Measurements from ENCODE around the gene TMEM17. TPM values are rescaled to one million over a fixed set of nuclear protein-coding genes. Genes with fewer than 3 reads are reported as not detected.

TMEM17 gene
- total and polyA plus RNA-seq, 10 donors = 0.22 to 2.6 (median 0.69) TPM; not detected in 1

DNA sequence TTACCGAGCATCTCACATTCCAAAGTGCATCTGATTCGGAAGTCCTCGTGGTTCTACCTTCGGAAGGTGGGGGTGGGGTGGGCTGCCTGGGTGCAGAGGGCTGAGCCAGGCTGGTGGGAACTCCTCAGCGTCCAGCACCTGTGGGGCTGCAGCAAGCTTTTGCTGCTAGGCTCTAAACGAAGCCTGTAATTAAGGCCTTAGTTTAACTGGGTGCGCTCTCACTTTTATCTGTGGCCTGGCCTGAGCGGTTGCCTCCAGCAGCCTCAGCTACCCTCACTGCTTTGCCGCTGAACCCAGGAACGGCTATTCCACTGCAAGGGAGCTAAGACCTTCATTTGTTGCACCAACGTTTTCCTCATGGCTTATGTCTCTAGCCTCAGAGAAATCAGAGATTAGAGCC, 48.4 kb downstream of the TMEM17 start:
- 58 to 91% (median 62%) methylated on average over 7 to 11 of the region's 11 CpGs for WGBS, 5 donors
- no peak for DNase-seq
- Histone ChIP-seq H3K4me3 (peak overlapping the region in 7 of 8 donors; percentile 39 to 79 (median 46)), H3K27ac (peak overlapping the region in 2 of 8 donors; percentile 73 to 77), H3K4me1 (peaks cover 4 to 14% (median 12%) of the 10 kb centered on the region in 6 donors), H3K27me3 (replicated peaks in 1 of 7) (peaks cover 0 to 17% (median 0%) of the 10 kb centered on the region in 7 donors), H3K36me3 (no peaks in the 10 kb centered on the region), H3K9me3 (no peaks in the 10 kb centered on the region)
- intact Hi-C loops (cut with DNase I; ENCODE audit: low total_unique reads) = loop anchor here (2.0 kb wide), 1 partner anchor 315 kb away; no protein-coding TSS in a partner anchor
- no peak for TF ChIP-seq POLR2A (IDR thresholded peaks at IDR 0.05)
- TF ChIP-seq, protein P1, sequence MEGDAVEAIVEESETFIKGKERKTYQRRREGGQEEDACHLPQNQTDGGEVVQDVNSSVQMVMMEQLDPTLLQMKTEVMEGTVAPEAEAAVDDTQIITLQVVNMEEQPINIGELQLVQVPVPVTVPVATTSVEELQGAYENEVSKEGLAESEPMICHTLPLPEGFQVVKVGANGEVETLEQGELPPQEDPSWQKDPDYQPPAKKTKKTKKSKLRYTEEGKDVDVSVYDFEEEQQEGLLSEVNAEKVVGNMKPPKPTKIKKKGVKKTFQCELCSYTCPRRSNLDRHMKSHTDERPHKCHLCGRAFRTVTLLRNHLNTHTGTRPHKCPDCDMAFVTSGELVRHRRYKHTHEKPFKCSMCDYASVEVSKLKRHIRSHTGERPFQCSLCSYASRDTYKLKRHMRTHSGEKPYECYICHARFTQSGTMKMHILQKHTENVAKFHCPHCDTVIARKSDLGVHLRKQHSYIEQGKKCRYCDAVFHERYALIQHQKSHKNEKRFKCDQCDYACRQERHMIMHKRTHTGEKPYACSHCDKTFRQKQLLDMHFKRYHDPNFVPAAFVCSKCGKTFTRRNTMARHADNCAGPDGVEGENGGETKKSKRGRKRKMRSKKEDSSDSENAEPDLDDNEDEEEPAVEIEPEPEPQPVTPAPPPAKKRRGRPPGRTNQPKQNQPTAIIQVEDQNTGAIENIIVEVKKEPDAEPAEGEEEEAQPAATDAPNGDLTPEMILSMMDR (IDR thresholded peaks at IDR 0.05 in 8 of 11, conservative IDR thresholded peaks at IDR 0.05 in 3 of 11) = no peak
- TF ChIP-seq POLR2AphosphoS5 (IDR thresholded peaks at IDR 0.05) = no peak

GRCh38 chr2:62456721-62457539, 49.1 kb downstream of the TMEM17 start:
- peaks cover 0 to 17% (median 0%) of the 10 kb centered on the region in 7 donors for H3K27me3 ChIP-seq (replicated peaks in 1 of 7)
- TF ChIP-seq POLR2AphosphoS5 (IDR thresholded peaks at IDR 0.05) = peak in 2 of 3 donors; percentile 59 to 71
- TF ChIP-seq, protein P1 (IDR thresholded peaks at IDR 0.05 in 8 of 11, conservative IDR thresholded peaks at IDR 0.05 in 3 of 11) = peak; percentile 77 to 98 (median 95)
- TF ChIP-seq POLR2A (IDR thresholded peaks at IDR 0.05) = no peak
- no peaks in the 10 kb centered on the region for H3K9me3 ChIP-seq
- DNase-seq = peak; percentile 93
- no peaks in the 10 kb centered on the region for H3K36me3 ChIP-seq
- intact Hi-C loops (cut with DNase I; ENCODE audit: low total_unique reads) = loop anchor here (2.0 kb wide), 1 partner anchor 316 kb away; no protein-coding TSS in a partner anchor
- peak overlapping the region; percentile 39 to 79 (median 47) for H3K4me3 ChIP-seq
- WGBS, 5 donors = 6 to 15% (median 9%) methylated on average over 15 to 52 of the region's 52 CpGs
- peak overlapping the region in 7 of 8 donors; percentile 4 to 77 (median 73) for H3K27ac ChIP-seq
- H3K4me1 ChIP-seq = peaks cover 4 to 14% (median 12%) of the 10 kb centered on the region in 6 donors

GRCh38 chr2:62455957-62456692, 49.9 kb downstream of the TMEM17 start:
- no peak for TF ChIP-seq POLR2AphosphoS5 (IDR thresholded peaks at IDR 0.05)
- no peak for TF ChIP-seq POLR2A (IDR thresholded peaks at IDR 0.05)
- TF ChIP-seq, protein P1 (IDR thresholded peaks at IDR 0.05 in 8 of 11, conservative IDR thresholded peaks at IDR 0.05 in 3 of 11) = no peak
- intact Hi-C loops (cut with DNase I; ENCODE audit: low total_unique reads) = loop anchor here (2.0 kb wide), 1 partner anchor 317 kb away; no protein-coding TSS in a partner anchor
- peak overlapping the region in 1 of 8 donors; percentile 79 for H3K4me3 ChIP-seq
- DNase-seq = no peak
- no peaks in the 10 kb centered on the region for H3K36me3 ChIP-seq
- no peaks in the 10 kb centered on the region for H3K9me3 ChIP-seq
- WGBS, 5 donors = 85 to 96% (median 91%) methylated on average over 6 of the region's 6 CpGs
- no peak overlapping the region for H3K27ac ChIP-seq
- H3K27me3 ChIP-seq (replicated peaks in 1 of 7) = peaks cover 0 to 17% (median 0%) of the 10 kb centered on the region in 7 donors
- peaks cover 4 to 14% (median 12%) of the 10 kb centered on the region in 6 donors for H3K4me1 ChIP-seq

All from spleen (tissue), 11 donors.